HTERT RPE-1 (cell line): ENCODE data around the gene ZFP36.
"Not testable (repeated sequence)": the region's sequence is repeated elsewhere in the genome, so short reads cannot be mapped to it uniquely, and the experiment has no call there.

Experiments
- in situ Hi-C: fragments of 300-500 bp; cut with MboI; formaldehyde crosslinking; loops from 4 replicates; pipeline ENCODE4 v1.14.3; 2020; ENCODE audit warnings: low sequenced_read_pairs

Gene ZFP36

DNA sequence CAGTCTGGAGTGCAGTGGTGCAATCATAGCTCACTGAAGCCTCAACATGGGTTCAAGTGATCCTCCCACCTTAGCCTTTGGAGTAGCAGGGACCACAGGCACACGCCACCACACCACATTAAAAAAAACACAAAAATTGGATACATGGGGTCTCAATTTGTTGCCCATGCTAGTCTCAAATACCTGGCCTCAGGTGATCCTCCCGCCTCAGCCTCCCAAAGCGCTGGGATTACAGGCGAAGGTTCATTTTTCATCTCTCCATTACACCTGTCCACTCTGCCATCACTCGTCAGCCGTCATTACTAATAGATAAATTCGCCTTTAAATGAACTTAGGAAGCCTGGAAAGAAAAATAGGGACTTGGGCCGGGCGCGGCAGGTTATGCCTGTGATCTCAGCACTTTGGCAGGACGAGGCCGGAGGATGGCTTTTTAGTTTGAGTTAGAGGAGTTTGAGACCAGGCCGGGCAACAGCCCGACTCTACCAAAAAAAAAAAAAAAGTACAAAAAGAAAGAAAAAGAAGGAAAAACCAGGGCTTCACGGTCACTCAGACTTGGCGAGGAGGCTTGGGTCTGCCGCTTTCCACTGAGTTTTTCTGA lies 38.0 kb downstream of the ZFP36 start:
- in situ Hi-C loops: no loop called here

DNA sequence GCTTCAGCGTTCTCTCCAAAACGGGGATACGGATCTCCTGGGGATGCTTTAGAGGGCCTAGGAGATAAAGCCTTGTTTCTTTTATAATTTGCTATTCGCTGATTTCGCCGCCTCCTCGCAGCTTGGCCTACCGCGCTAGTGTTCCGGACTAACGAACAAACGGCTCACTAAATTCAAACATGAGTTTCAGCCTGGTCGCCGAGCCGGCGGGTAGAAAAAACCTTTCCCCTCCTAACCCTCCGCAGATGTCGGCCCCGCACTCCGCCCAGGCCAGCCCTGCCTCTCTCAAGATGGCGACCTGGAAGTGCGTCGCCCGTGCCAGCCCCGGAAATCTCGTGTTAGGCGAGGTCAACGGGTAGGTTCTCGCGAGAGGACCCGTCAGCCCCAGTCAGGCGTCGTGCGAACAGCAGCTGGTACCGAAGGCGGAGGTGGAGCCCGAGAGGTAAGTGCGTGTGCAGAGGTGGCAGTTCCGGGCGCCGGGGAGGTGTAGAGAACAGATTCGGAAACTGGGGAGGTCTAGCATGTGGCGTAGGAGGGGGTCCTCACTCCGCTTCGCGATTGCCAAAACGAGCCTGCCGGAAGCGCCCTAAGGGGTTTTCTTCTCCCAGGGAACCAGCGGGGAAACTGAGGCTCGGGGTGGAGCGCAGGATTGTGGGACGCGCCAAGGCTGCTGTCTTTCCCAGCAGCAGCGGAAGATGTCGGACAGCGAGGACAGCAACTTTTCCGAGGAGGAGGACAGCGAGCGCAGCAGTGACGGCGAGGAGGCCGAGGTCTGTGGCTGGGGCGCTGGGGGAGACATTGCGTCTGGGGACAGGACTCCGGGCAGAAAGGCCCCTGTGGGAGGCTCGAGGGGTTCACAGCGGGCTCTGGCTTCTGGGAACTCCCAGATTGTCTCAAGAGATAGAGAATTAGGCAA lies 38.8 kb downstream of the ZFP36 start, which contains the start of gene SUPT5H:
Gene SUPT5H, plus strand, starts transcription at position 387 of the 916 bp plus-strand sequence. Its CDS starts 309 bp downstream, at position 696.
- in situ Hi-C loops: no loop called here

DNA sequence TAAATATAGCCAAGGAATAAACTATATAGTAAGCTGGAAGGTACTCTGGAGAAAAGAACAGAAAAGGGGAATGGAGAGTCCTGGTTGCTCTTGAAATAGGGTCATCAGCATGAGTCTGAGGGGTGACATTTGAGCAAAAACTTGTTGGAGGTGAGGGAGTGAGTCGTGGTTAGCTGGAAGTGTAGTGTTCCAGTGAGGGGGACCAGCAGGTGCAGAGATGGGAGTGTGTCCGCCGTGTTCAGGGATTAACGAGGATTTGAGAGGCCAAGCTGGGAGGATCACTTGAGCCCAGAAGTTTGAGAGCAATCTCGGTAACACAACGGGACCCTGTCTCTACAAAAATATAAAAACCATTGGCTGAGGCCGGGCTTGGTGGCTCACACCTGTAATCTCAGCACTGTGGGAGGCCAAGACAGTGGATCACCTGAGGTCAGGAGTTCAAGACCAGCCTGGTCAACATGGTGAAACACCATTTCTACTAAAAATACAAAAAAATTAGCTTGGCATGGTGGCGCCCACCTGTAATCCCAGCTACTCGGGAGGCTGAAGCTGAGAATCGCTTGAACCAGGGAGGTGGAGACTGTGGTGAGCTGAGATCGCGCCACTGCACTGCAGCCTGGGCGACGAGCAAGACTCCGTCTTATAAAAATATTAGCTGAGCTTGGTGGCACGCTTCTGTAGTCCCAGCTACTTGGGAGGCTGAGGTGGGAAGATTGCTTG lies 39.9 kb downstream of the ZFP36 start:
- in situ Hi-C loops: no loop called here

DNA sequence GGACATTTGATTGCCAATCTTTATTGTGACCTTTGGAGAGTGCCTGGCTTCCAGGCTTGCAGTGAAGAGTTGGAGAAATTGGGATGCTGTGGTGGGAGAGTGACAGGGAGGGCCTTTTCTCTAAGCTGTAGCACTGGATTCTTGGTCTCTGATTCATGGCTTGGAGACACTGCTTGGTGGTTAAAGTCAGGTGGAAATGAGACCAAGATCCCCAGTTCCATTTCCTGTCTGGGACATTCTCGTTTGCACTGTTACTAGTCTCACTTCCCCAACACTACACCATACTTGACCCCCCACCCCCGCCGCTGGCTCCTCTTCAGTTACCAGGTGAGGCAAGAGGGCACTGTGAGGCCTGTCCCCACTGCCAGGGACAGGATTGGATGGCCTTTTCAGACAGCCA lies 41.6 kb downstream of the ZFP36 start:
- in situ Hi-C loops: no loop called here

DNA sequence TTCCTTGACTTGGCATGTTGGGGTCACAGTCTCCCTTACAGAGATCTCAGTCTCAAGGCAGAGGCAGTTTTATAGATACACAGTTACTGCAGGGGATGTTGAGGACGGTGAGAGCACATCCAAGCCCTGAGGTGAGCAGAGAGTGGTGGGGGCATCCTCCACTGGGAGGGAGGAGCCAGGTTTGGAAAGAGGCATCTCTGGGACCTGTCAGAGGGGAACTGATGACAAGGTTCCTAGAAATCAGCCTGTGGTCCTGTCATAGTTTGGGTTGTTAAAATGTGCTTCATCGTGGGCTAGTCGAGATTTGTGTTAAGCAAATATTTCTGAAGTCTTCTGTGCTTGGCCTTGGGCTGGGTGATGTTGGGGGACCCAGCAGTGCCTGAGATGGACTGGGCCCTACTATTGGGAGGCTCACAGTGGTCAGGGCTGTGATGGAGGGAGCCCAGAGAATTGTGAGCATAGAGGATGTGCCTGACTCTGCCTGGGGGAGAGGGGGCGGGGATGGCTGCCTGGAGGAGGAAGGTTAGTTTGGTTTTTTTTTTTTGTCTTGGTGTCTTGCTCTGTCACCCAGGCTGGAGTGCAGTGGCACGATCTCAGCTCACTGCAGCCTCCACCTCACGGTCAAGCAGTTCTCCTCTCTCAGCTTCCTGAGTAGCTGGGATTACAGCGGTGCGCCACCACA lies 42.6 kb downstream of the ZFP36 start:
- in situ Hi-C loops: no loop called here

DNA sequence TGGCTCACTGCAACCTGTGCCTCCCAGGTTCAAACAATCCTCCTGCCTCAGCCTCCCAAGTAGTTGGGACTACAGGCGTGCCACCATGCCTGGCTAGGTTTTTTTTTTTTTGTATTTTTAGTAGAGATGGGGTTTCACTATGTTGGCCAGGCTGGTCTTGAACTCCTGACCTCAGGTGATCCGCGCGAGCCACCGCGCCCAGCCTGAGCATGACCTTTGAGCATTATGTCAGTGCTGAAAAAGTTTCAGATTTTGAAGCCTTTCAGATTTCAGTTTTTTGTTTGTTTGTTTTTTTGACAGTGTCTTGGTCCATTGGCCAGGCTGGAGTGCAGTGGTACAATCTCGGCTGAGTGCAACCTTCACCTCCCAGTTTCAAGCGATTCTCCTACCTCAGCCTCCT lies 44.6 kb downstream of the ZFP36 start:
- in situ Hi-C loops: not testable (repeated sequence)
